Ectodermal cell (in vitro differentiated cells): ENCODE data around the gene IL18.

Source experiments
- H3K27ac ChIP-seq: 2 replicates; pipeline ENCODE4 v1.7.0; 2013; ENCODE audit warnings: mild to moderate bottlenecking, low read depth, low read length; ENCODE audit not compliant: insufficient read depth, poor library complexity, severe bottlenecking
- H3K27me3 ChIP-seq: 2 replicates; pipeline ENCODE4 v1.7.0; 2013; ENCODE audit warnings: mild to moderate bottlenecking, low read length; ENCODE audit not compliant: insufficient read depth, control insufficient read depth, poor library complexity, severe bottlenecking
- H3K36me3 ChIP-seq: one replicate; pipeline ENCODE4 v1.7.0; 2013; ENCODE audit warnings: low read length; ENCODE audit not compliant: control insufficient read depth, insufficient read depth
- H3K4me1 ChIP-seq: one replicate; pipeline ENCODE4 v1.7.0; 2013; ENCODE audit warnings: low read length; ENCODE audit not compliant: control insufficient read depth, insufficient read depth
- H3K4me3 ChIP-seq: 2 replicates; pipeline ENCODE4 v1.7.0; 2013; ENCODE audit warnings: low read depth, low read length, control low read depth; ENCODE audit not compliant: insufficient read depth
- H3K9me3 ChIP-seq: 2 replicates; pipeline ENCODE4 v1.7.0; 2013; ENCODE audit warnings: mild to moderate bottlenecking, low read length, moderate library complexity; ENCODE audit not compliant: control insufficient read depth
- WGBS, 2 experiments: methylation state at CpG; one replicate each; pipeline ENCODE4 v1.1.7; 2013; ENCODE audit warnings: missing lambda C conversion rate in 2 of 2; 5-methylcytosine and 5-hydroxymethylcytosine counted together

Gene IL18

DNA sequence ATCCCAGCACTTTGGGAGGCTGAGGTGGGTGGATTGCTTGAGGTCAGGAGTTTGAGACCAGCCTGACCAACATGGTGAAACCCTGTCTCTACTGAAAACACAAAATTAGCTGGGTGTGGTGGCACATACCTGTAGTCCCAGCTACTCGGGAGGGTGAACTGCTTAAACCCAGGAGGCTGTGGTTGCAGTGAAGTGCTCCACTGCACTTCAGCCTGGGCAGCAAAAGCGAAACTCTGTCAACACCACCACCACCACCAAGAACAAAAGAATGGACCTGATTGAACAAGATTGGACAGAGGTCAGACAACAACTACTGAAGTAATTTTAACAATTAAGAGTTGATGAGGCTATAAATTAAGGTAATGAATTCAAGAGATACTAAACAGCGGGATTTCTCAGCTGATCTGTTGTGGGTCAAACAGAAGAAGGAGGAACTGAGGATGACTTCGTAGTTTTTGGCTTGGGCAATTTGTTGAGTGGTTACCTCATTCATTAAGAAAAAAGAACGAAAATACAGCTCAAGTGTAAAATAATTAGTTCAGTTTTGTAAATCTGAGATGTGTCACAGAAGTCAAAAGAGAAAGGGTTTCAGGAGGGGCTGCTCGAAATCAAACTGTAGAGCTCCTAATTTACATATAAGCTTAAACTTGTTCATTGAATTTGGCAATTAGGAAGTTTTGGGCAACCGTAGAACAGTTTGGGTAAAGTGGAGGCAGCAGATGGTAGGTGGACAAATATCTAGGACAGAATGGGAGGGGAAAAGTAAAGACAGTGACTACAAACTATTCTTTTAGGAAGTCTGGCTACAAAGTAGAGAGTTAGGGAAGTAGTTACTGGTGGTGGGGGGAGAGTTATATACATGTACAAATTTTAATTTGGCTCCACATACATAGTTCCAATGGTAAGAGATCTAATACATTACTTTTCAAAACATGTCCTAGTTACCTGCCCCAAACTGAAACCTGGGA is 4.5 kb downstream of the IL18 start:
- 95% methylated on average over 6 to 7 of the region's 7 CpGs for WGBS, 2 experiments
- Histone ChIP-seq H3K36me3 (no peaks in the 10 kb centered on the region), H3K27me3 (no peaks in the 10 kb centered on the region), H3K4me3 (no peak overlapping the region), H3K27ac (no peak overlapping the region), H3K4me1 (no peaks in the 10 kb centered on the region), H3K9me3 (no peaks in the 10 kb centered on the region)

- Histone ChIP-seq H3K27ac (no peak overlapping the region), H3K4me1 (no peaks in the 10 kb centered on the region), H3K4me3 (no peak overlapping the region), H3K36me3 (no peaks in the 10 kb centered on the region), H3K27me3 (no peaks in the 10 kb centered on the region), H3K9me3 (no peaks in the 10 kb centered on the region)
- WGBS, 2 experiments: 88 to 92% methylated on average over 4 of the region's 4 CpGs
These were observed 6.7 kb downstream of the IL18 start for GRCh38 chr11:112156956-112157766.

DNA sequence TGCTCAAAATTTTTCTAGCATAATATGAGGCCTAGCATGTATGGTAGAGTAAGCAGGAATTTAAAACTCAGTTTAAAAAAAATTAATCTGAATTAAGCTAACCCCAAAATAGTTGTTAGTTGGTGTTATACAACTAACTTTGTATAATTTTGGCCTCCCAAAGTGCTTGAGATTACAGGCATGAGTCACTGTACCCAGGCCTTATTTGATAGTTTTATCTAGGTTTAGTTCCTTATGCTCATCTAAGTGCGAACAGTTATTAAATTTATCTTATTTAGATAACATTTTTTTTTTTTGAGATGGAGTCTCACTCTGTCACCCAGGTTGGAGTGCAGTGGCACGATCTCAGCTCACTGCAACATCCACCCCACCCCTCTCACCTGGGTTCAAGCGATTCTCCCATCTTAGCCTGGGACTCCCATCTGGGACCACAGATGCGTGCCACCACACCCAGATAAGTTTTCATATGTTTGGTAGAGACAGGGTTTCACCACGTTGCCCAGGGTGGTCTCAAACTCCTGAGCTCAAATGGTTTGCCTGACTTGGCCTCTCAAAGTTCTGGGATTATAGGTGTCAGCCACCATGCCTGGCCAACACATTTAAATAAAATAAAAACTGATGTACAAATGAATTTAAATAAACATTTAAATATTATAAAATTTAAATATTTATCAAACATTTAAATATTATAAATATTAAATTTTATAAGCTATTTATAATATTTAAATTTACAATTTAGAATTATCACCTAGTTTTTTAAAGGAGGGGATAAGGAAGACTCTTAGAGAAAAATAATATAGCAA is 7.5 kb downstream of the IL18 start:
- Histone ChIP-seq H3K36me3 (no peaks in the 10 kb centered on the region), H3K27ac (no peak overlapping the region), H3K4me3 (no peak overlapping the region), H3K27me3 (no peaks in the 10 kb centered on the region), H3K4me1 (no peaks in the 10 kb centered on the region), H3K9me3 (no peaks in the 10 kb centered on the region)
- 89 to 95% methylated on average over 4 of the region's 5 CpGs for WGBS, 2 experiments

- no peaks in the 10 kb centered on the region for H3K27me3 ChIP-seq
- no peaks in the 10 kb centered on the region for H3K36me3 ChIP-seq
- no peak overlapping the region for H3K27ac ChIP-seq
- H3K4me1 ChIP-seq: no peaks in the 10 kb centered on the region
- H3K9me3 ChIP-seq: no peaks in the 10 kb centered on the region
- WGBS, 2 experiments: 88 to 91% methylated on average over 5 of the region's 5 CpGs
- no peak overlapping the region for H3K4me3 ChIP-seq
These were observed 13.4 kb downstream of the IL18 start for GRCh38 chr11:112150517-112150916.

GRCh38 chr11:112143597-112143996 is 20.3 kb downstream of the IL18 start:
- no peak overlapping the region for H3K4me3 ChIP-seq
- 95 to 97% methylated on average over 3 of the region's 3 CpGs for WGBS, 2 experiments
- no peaks in the 10 kb centered on the region for H3K27me3 ChIP-seq
- no peaks in the 10 kb centered on the region for H3K36me3 ChIP-seq
- peaks cover 2% of the 10 kb centered on the region for H3K9me3 ChIP-seq
- no peaks in the 10 kb centered on the region for H3K4me1 ChIP-seq
- H3K27ac ChIP-seq: no peak overlapping the region

GRCh38 chr11:112134473-112134872 is 29.4 kb downstream of the IL18 start:
- WGBS, 2 experiments: 95 to 99% methylated on average over 2 of the region's 4 CpGs
- no peaks in the 10 kb centered on the region for H3K9me3 ChIP-seq
- no peaks in the 10 kb centered on the region for H3K36me3 ChIP-seq
- H3K27me3 ChIP-seq: no peaks in the 10 kb centered on the region
- no peaks in the 10 kb centered on the region for H3K4me1 ChIP-seq
- no peak overlapping the region for H3K4me3 ChIP-seq
- no peak overlapping the region for H3K27ac ChIP-seq

DNA sequence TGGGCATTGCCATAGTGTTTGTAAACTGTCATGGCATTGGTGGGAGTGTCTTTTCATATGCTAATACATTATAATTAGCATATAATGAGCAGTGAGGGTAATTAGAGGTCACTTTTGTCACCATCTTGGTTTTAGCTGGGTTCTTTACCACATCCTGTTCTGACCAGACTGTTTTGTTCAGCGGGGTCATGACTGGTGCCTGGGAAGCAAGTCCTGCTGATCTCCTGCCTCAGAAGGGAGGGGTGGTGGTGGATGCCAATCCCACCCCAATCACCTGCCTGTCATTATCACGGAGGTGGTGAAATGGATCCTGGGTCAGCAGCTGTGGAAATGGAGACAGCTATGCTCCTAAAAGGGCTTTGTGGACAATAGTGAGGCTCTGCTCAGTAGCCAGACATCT is 31.2 kb downstream of the IL18 start:
- H3K9me3 ChIP-seq: no peaks in the 10 kb centered on the region
- no peaks in the 10 kb centered on the region for H3K4me1 ChIP-seq
- no peaks in the 10 kb centered on the region for H3K36me3 ChIP-seq
- H3K27me3 ChIP-seq: no peaks in the 10 kb centered on the region
- H3K27ac ChIP-seq: no peak overlapping the region
- 92 to 93% methylated on average over 2 of the region's 2 CpGs for WGBS, 2 experiments
- H3K4me3 ChIP-seq: no peak overlapping the region

GRCh38 chr11:112129656-112130055 is 34.2 kb downstream of the IL18 start:
- H3K27ac ChIP-seq: no peak overlapping the region
- H3K27me3 ChIP-seq: no peaks in the 10 kb centered on the region
- no peaks in the 10 kb centered on the region for H3K4me1 ChIP-seq
- no peaks in the 10 kb centered on the region for H3K9me3 ChIP-seq
- H3K36me3 ChIP-seq: no peaks in the 10 kb centered on the region
- H3K4me3 ChIP-seq: no peak overlapping the region
- 93 to 99% methylated on average over 5 of the region's 5 CpGs for WGBS, 2 experiments

DNA sequence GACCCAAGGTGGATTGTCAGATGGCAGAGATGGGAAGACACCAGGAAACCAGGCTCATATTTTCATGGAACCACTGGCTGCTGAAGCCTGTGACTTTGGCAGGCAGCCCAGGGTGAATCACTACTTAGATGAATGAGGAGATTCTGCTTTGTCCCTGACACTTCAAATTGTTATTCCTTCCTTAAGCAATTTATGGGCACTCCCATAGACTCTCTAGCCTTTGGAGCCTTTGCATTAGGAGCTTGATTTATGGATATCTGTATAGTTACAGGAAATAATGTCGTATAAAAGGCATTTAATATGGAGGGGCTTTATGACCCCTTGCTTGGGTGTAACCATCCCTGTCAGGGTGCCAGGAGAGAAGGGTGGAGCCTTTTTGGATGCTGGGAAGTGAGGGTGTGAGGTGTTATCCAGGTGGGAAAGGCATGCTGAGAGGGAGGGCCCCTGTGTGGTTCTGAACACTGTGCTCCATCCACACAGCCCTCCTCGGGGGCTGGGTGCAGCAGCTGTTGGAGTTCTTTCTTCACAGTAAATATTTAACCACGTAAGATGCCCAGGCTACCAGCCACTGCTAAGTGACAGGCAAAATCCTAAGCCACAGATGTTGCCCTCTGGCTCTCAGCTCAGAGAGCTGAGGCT is 35.3 kb downstream of the IL18 start:
- WGBS, 2 experiments: 84 to 85% methylated on average over 3 of the region's 3 CpGs
- H3K36me3 ChIP-seq: no peaks in the 10 kb centered on the region
- H3K9me3 ChIP-seq: no peaks in the 10 kb centered on the region
- H3K27me3 ChIP-seq: no peaks in the 10 kb centered on the region
- H3K4me1 ChIP-seq: no peaks in the 10 kb centered on the region
- no peak overlapping the region for H3K4me3 ChIP-seq
- no peak overlapping the region for H3K27ac ChIP-seq
